Psoas muscle (tissue), 8 donors: ENCODE data around the gene MB. TPM values are rescaled to one million over a fixed set of nuclear protein-coding genes. Genes with fewer than 3 reads are reported as not detected.

Experiments
- ATAC-seq, 4 donors: fragments of 200-7000 bp; cut with Tn5 transposase; one replicate each; pipeline ENCODE4 v1.9.1; 2020; ENCODE audit warnings: moderate library complexity in 3 of 4, mild to moderate bottlenecking in 2 of 4
- DNase-seq, 2 donors: peaks; one replicate each; pipeline ENCODE4 v3.0.0-alpha.2; 2020
- H3K27ac ChIP-seq: fragments of 200-600 bp; one replicate; pipeline ENCODE4 v1.8.0; 2022
- H3K27me3 ChIP-seq, 3 donors: fragments of 200-600 bp in 1 of 3; one replicate each; pipeline versions ENCODE4 v1.6.1 to v1.8.0; 2013 to 2022; ENCODE audit warnings: low read length in 2 of 3, mild to moderate bottlenecking in 2 of 3, moderate library complexity in 1 of 3; ENCODE audit not compliant: insufficient read depth in 3 of 3
- H3K36me3 ChIP-seq, 2 donors: fragments of 200-600 bp in 1 of 2; one replicate each; pipeline versions ENCODE4 v1.6.1 to v1.8.0; 2013 to 2022; ENCODE audit warnings: low read depth in 1 of 2, mild to moderate bottlenecking in 1 of 2, moderate library complexity in 1 of 2; ENCODE audit not compliant: insufficient read depth in 1 of 2
- H3K4me1 ChIP-seq: fragments of 200-600 bp; one replicate; pipeline ENCODE4 v1.8.0; 2022
- H3K4me3 ChIP-seq: fragments of 200-600 bp; one replicate; pipeline ENCODE4 v1.8.0; 2022; ENCODE audit warnings: mild to moderate bottlenecking
- H3K9me3 ChIP-seq: fragments of 200-600 bp; one replicate; pipeline ENCODE4 v1.8.0; 2022
- WGBS, 3 donors: extraction: QIAGEN DNeasy Blood & Tissue Kit; methylation state at CpG; one replicate each; pipeline versions ENCODE4 v1.1.6 to v1.1.7; 2013; 5-methylcytosine and 5-hydroxymethylcytosine counted together
- intact Hi-C, 2 donors: fragments of 100-400 bp; cut with DNase I; formaldehyde crosslinking; loops; one replicate each; pipeline versions ENCODE4 v1.11.0 to v1.14.2; 2022
- polyA plus RNA-seq, 3 donors: library from polyadenylated mRNA; stranded (reverse); fragments of 200-250 nt; gene quantifications; one replicate each; pipeline ENCODE4 v1.2.3, GENCODE V29; 2013
- total RNA-seq, 4 donors: library from RNA; stranded (reverse); fragmentation: NEBNext Ultra II Directional in 2 of 4; extraction: Animal tissue kit (Norgen Biotek cat#: 25700) in 2 of 4; gene quantifications; one replicate each; pipeline versions ENCODE4 v1.2.1 to v1.2.4, GENCODE V29; 2021 to 2023
- TF ChIP-seq, protein P1 (sequence below): fragments of 200-600 bp; IDR thresholded peaks from one replicate; pipeline ENCODE4 v1.8.0; 2022; ENCODE audit warnings: antibody characterized with exemption
- donor health status: healthy with polysubstance abuse.
- donor health status: DM: no; HTN: no; CAD: no; lungs with moderate emphysema.
- donor health status: Bipolar disorder and iron deficiency.
- donor health status: healthy.
- donor health status: DM: yes; HTN: yes; CAD: no.
- donor health status: DM: no; HTN: no; CAD: no.
- donor health status: DM: no; HTN: no; CAD: no.
- donor health status: DM: yes; HTN: yes; CAD: no.

MB gene
- total and polyA plus RNA-seq, 7 donors = 6,836 to 12,606 (median 9,385) TPM

DNA sequence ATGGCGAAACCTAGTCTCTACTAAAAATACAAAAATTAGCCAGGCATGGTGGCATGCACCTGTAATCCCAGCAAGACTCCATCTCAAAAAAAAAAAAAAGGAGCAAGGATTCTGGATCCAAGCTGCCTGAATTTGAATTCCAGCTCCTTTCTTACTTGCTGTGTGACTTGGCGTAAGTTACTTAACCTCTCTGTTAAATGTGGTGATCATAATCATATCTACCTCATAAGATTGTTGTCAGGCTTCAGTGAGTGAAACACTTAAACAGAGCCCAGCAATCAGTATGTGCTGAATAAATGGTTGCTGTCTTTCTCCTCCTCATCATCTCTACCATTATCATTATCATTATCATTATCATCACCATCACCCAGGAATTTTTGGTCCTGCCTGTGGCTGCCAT, 2.7 kb downstream of the MB start:
- Histone ChIP-seq H3K4me3 (peak overlapping the region; percentile 71), H3K27me3 (no peaks in the 10 kb centered on the region), H3K27ac (peak overlapping the region; percentile 93), H3K4me1 (peaks cover 46% of the 10 kb centered on the region), H3K36me3 (peaks cover 0 to 31% of the 10 kb centered on the region in 2 donors), H3K9me3 (no peaks in the 10 kb centered on the region)
- TF ChIP-seq, protein P1, sequence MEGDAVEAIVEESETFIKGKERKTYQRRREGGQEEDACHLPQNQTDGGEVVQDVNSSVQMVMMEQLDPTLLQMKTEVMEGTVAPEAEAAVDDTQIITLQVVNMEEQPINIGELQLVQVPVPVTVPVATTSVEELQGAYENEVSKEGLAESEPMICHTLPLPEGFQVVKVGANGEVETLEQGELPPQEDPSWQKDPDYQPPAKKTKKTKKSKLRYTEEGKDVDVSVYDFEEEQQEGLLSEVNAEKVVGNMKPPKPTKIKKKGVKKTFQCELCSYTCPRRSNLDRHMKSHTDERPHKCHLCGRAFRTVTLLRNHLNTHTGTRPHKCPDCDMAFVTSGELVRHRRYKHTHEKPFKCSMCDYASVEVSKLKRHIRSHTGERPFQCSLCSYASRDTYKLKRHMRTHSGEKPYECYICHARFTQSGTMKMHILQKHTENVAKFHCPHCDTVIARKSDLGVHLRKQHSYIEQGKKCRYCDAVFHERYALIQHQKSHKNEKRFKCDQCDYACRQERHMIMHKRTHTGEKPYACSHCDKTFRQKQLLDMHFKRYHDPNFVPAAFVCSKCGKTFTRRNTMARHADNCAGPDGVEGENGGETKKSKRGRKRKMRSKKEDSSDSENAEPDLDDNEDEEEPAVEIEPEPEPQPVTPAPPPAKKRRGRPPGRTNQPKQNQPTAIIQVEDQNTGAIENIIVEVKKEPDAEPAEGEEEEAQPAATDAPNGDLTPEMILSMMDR = no peak
- 50 to 74% (median 52%) methylated on average over 2 of the region's 2 CpGs for WGBS, 3 donors
- no peak for DNase-seq
- ATAC-seq = no peak
- intact Hi-C loops = loop anchor here in 1 of 2 donors (10.0 kb wide), 1 partner anchor 260 kb away; no protein-coding TSS in a partner anchor

DNA sequence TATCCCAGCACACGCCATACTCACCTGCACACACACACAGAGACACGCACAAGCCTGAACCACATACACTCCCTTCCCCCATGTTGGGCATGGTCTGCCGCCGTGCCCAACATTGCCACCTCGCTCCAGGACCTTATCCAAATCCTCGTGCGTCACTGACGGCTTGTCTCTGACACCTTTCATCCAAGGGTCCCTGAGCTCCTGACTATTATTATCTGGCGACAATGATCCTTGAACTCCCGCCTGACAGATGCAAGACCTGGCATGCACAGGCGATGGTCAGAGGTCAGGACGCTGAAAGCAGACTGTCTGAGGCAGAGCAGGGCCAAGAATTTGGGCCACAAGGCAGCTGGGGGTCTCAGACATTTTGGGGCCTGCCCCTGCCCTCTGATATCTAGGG, 4.2 kb downstream of the MB start:
- DNase-seq (peak in 1 of 2 donors; percentile 78), ATAC-seq (peak; percentile 31 to 69 (median 47))
- TF ChIP-seq, protein P1 = no peak
- Histone ChIP-seq H3K36me3 (peaks cover 0 to 43% of the 10 kb centered on the region in 2 donors), H3K27me3 (no peaks in the 10 kb centered on the region), H3K4me3 (peak overlapping the region; percentile 71), H3K9me3 (no peaks in the 10 kb centered on the region), H3K4me1 (peaks cover 49% of the 10 kb centered on the region), H3K27ac (peak overlapping the region; percentile 93)
- WGBS, 3 donors = 30 to 41% (median 37%) methylated on average over 12 of the region's 12 CpGs
- intact Hi-C loops = loop anchor here in 1 of 2 donors (10.0 kb wide), 1 partner anchor 258 kb away; no protein-coding TSS in a partner anchor

DNA sequence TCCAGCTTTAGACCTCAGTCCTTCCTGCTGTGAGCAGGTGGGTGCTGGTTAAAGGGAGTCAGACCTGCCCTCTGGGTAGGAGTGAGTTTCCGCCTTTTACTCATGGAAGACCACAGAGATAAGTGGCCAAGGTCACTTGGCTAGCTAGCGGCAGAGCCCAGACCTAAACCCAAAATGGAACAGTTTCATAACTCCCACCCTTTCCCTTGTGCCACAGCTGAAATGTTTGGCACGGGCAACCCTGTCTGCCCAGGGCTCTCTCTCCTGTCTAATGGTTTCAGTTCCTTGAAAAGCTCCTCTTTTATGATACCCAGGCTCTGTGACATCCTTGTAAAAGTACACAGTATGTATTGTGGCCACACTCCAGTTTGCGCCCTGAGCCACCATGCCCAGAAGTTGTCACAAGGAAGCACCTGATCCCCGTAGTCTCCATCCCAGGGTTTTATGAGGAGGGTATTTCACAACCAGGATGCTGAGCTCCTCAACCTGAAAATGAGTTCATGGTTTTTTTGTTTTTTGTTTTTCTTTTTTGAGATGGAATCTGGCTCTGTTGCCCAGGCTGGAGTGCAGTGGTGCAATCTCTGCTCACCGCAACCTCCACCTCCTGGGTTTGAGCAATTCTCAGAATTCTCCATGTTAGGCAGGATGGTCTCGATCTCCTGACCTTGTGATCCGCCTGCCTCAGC, 5.1 kb downstream of the MB start:
- intact Hi-C loops = loop anchor here in 1 of 2 donors (10.0 kb wide), 1 partner anchor 257 kb away; no protein-coding TSS in a partner anchor
- Histone ChIP-seq H3K27me3 (no peaks in the 10 kb centered on the region), H3K4me3 (peak overlapping the region; percentile 71), H3K27ac (peak overlapping the region; percentile 93), H3K36me3 (peaks cover 0 to 51% of the 10 kb centered on the region in 2 donors), H3K9me3 (no peaks in the 10 kb centered on the region), H3K4me1 (peaks cover 54% of the 10 kb centered on the region)
- ATAC-seq (peak in 3 of 4 donors; percentile 6 to 31 (median 14)), DNase-seq (peak in 1 of 2 donors; percentile 51)
- 30 to 53% (median 34%) methylated on average over 8 of the region's 8 CpGs for WGBS, 3 donors
- TF ChIP-seq, protein P1 = no peak

DNA sequence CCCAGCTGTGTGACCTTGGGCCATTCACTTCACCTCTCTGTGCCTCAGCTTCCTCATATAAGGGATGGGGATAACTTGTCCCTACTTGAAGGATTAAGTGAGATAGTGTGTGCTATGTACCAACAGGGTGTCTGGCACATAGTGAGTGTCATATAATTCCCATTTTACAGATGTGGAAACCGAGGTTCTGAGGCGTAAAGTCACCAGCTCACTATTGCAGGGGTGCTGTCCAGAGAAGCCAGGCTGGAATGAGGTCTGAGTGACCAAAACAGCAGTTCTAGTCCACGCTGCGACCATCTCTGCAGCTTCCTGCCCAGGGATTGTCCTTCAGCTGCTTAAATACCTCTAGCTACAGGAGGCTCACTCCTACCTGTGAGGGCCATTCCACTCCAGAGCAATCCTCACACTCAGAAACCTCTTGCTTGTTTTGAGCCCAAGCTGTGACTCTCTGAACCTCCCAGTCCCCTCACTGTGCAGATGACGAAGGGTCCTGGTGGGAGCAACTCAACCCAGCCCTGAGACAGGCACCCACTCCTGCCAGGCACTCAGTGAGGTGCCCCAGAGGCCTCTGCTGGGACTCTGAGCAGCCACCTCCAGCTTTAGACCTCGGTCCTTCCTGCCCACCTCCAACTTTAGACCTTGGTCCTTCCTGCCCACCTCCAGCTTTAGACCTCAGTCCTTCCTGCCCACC, 5.8 kb downstream of the MB start:
- DNase-seq (no peak), ATAC-seq (no peak)
- peak overlapping the region; percentile 71 for H3K4me3 ChIP-seq
- H3K36me3 ChIP-seq = peaks cover 0 to 51% of the 10 kb centered on the region in 2 donors
- intact Hi-C loops = loop anchor here in 1 of 2 donors (10.0 kb wide), 1 partner anchor 257 kb away; no protein-coding TSS in a partner anchor
- H3K9me3 ChIP-seq = no peaks in the 10 kb centered on the region
- WGBS, 3 donors = 48 to 81% (median 53%) methylated on average over 6 of the region's 6 CpGs
- no peaks in the 10 kb centered on the region for H3K27me3 ChIP-seq
- H3K4me1 ChIP-seq = peaks cover 61% of the 10 kb centered on the region
- TF ChIP-seq, protein P1 = no peak
- peak overlapping the region; percentile 93 for H3K27ac ChIP-seq
